Peyer's patch (tissue), 4 donors: ENCODE measurements around the gene ATG101.

Source experiments
- CTCF ChIP-seq, 6 experiments: fragments of 450-650 bp in 4 of 6; fragments of 200-600 bp in 2 of 6; sonication (generic) in 1 of 6; IDR thresholded peaks; one replicate each; pipeline ENCODE4 v1.5.1; 2017 to 2019; ENCODE audit warnings: antibody characterized with exemption in 6 of 6, mild to moderate bottlenecking in 3 of 6, moderate library complexity in 1 of 6
- POLR2A ChIP-seq, 2 donors: fragments of 450-650 bp; IDR thresholded peaks; one replicate each; pipeline ENCODE4 v1.5.1; 2017; ENCODE audit warnings: antibody characterized with exemption in 2 of 2, mild to moderate bottlenecking in 2 of 2, moderate library complexity in 2 of 2

- no peak for TF ChIP-seq CTCF (IDR thresholded peaks at IDR 0.05)
- no peak for TF ChIP-seq POLR2A (IDR thresholded peaks at IDR 0.05)
Observed at GRCh38 chr12:52061470-52062166, 8.2 kb upstream of the ATG101 start.
